ENCODE results near the gene LPP. TPM values are rescaled to one million over a fixed set of nuclear protein-coding genes. Genes with fewer than 3 reads are reported as not detected.

The LPP gene
- total RNA-seq, 2 donors from 2014 or later = 52.7 to 56.7 TPM

DNA sequence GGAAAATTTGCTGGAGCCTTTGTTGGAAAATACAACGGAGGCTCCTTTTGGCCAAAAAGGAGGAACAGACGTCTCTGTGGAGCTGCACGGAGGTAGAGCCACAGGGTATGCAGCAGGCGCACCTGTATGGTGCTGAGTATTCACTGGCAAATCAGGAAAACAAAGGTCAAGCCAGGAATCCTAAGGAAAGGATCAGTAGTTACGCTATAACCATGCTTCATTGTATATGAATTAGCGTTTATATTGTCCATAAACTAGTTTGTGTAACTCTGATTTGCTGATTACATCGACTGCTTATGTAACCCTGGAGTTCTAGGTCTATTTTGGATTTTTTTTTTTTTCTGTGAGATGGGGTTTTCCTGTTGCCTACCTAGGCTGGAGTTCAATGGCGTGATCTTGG, 45.4 kb downstream of the LPP start:
- Mint-ChIP-seq H3K4me1 (ENCODE audit: low read depth in 2 of 2) (peaks cover 52 to 54% of the 10 kb centered on the region in 2 donors), H3K27me3 (no peaks in the 10 kb centered on the region), H3K36me3 (no peaks in the 10 kb centered on the region), H3K4me3 (no peak overlapping the region), H3K27ac (no peak overlapping the region), H3K9me3 (no peaks in the 10 kb centered on the region)
- ATAC-seq (no peak), DNase-seq (ENCODE audit: low spot score) (no peak)

DNA sequence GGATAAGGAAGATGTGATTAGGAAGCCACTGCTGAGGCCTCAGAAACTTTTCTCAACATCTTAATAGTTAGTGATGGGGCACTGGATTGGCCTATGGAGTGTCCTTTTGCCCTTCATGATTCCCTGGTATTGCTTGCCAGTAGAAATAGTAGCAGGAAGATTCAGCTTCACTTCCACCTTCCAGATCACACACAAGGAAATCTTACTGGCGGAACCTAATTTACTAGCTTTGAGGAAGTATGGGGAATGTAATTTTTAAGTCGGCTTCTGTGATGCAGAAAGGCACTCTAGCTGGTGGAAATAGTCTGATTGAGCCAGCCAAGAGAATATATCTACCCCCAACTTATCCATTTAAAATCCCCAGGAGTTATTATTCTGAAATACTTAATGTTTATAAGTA, 46.5 kb downstream of the LPP start:
- Mint-ChIP-seq H3K4me1 (ENCODE audit: low read depth in 2 of 2) (peaks cover 52 to 53% of the 10 kb centered on the region in 2 donors), H3K27me3 (no peaks in the 10 kb centered on the region), H3K4me3 (no peak overlapping the region), H3K9me3 (no peaks in the 10 kb centered on the region), H3K36me3 (no peaks in the 10 kb centered on the region), H3K27ac (no peak overlapping the region)
- ATAC-seq (no peak), DNase-seq (ENCODE audit: low spot score) (no peak)

DNA sequence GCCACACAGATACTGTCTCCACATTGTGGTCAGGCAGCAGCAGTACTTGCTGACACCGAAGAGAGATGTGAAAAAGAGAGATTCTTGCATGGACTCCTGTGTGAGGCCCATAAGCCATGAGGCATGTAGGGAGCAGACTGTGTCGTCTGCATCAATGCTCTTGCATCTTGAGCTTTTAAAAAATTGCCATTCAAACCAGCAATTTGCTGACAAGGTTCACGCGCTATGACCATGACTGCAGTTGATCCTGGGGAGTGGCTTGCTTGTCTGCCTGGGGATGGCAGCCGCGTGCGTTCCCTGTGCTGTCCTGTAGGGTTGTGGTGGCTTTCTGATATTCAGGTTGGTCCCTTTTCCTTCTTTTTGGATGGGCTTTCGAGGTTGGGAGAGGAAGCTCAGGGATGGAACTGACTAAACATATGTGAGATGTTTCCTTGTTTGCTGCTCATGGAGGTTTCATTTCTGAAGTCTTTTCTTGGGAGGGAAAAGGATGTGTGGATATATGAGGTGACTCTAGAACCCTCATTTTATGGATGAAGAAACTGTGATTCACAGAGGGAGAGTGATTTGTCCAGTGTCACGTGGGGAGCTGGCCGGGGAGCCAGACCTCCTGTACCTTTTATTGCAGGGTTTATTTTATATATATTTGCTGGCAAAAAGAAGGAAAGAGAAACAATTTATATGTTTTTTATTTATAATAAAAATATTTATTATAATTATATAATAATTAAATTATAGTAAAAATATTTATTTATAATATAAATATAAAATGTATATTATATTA, 48.6 kb downstream of the LPP start:
- no peaks in the 10 kb centered on the region for H3K9me3 Mint-ChIP-seq
- H3K27ac Mint-ChIP-seq = no peak overlapping the region
- H3K4me3 Mint-ChIP-seq = no peak overlapping the region
- H3K27me3 Mint-ChIP-seq = no peaks in the 10 kb centered on the region
- H3K4me1 Mint-ChIP-seq (ENCODE audit: low read depth in 2 of 2) = peaks cover 35 to 42% of the 10 kb centered on the region in 2 donors
- DNase-seq (ENCODE audit: low spot score) = no peak
- H3K36me3 Mint-ChIP-seq = no peaks in the 10 kb centered on the region
- peak in 1 of 2 donors; percentile 20 for ATAC-seq

DNA sequence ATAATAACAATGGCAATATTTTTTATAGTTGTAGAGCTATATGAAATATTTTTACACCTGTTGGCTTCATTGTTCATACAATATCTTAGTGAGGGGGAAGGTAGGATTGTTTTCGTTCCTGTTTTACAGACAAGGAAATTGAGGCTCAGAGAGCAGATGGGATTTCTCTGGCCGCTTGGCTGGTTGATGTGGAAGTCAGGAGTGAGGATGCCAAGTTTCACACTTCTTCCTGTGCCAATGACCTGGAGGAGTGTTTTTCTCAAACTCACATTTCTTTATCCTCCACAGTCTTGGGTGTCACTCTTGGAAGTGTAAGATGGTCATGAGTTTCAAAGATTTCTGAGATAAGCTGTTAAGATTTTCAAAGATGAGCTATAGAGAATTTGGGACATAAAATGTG, 50.6 kb downstream of the LPP start:
- DNase-seq (ENCODE audit: low spot score) (no peak), ATAC-seq (no peak)
- no peak overlapping the region for H3K4me3 Mint-ChIP-seq
- H3K36me3 Mint-ChIP-seq = no peaks in the 10 kb centered on the region
- peaks cover 21 to 29% of the 10 kb centered on the region in 2 donors for H3K4me1 Mint-ChIP-seq (ENCODE audit: low read depth in 2 of 2)
- H3K9me3 Mint-ChIP-seq = no peaks in the 10 kb centered on the region
- H3K27ac Mint-ChIP-seq = no peak overlapping the region
- no peaks in the 10 kb centered on the region for H3K27me3 Mint-ChIP-seq

DNA sequence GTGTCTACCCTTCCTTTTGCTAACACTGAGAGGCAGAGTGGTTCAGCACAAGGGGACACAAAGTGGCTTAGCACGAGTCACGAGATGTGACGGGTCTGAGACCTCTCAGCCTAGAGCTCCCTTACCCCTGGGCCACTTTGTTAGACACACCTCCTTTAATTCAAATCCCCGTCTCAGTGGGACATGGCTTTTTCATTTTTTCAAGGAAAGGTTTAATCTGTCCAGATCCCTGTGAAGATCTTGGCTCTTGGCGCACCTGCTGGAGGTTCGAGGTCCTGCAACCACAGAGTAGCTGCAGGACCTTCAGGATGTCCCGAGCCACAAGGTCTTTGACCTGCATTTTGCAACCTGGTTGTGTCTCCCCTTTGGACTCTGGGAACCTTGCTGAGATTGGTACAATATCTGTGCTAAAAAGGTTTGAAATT, 52.0 kb downstream of the LPP start:
- no peak for ATAC-seq
- no peaks in the 10 kb centered on the region for H3K9me3 Mint-ChIP-seq
- no peaks in the 10 kb centered on the region for H3K27me3 Mint-ChIP-seq
- no peak overlapping the region for H3K4me3 Mint-ChIP-seq
- peaks cover 21 to 29% of the 10 kb centered on the region in 2 donors for H3K4me1 Mint-ChIP-seq (ENCODE audit: low read depth in 2 of 2)
- H3K36me3 Mint-ChIP-seq = no peaks in the 10 kb centered on the region
- no peak for DNase-seq (ENCODE audit: low spot score)
- H3K27ac Mint-ChIP-seq = peak overlapping the region in 1 of 2 donors; percentile 60

DNA sequence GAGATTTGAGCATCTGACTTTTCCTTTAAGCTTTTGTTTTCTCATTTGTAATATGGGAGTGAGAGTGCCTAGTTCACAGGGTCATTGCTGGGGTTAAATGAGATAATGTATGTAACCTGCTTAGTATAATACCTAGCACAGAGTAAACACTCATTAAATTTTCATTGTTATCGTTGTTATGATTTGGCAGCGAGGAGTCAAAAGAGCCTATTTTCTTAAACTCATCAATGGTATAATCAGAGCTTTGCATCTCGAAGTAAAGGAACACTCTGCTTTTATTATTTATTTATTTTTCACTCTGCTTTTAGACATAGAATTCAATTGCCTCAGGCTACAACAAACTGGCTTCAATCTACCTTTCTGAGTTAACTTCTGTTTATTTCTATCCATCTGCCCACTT, 52.8 kb downstream of the LPP start:
- ATAC-seq = no peak
- Mint-ChIP-seq H3K36me3 (no peaks in the 10 kb centered on the region), H3K9me3 (no peaks in the 10 kb centered on the region), H3K4me3 (no peak overlapping the region), H3K4me1 (ENCODE audit: low read depth in 2 of 2) (peaks cover 17 to 30% of the 10 kb centered on the region in 2 donors), H3K27ac (peak overlapping the region in 1 of 2 donors; percentile 60), H3K27me3 (no peaks in the 10 kb centered on the region)
- no peak for DNase-seq (ENCODE audit: low spot score)

DNA sequence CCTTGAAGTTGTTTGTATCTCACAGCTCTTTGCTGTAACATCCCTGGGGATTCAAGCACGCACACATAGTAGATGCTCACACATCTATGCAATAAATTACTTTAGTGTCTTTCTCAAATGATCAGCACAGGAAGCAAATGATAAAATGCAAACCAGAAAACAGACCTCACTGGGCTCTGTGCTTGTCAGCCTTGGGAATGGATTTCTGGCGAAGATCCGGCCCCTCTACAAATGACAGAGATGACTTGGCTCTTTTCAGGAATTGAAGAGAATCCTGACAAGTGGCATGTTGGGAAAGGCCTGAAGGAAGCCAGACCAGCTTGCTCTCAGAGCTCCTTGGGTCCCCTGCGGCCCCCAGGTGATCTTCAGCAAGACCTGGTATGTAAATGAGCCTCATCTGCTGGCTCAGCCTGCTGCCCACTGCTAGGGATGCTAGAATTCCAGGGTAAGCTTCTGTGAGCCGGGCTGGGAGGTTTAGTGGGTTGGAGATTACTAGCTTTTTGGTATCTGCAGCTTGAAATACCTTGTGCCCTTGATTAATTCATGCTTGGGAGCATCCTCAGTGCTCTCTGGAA, 54.1 kb downstream of the LPP start:
- ATAC-seq (no peak), DNase-seq (ENCODE audit: low spot score) (no peak)
- Mint-ChIP-seq H3K27ac (no peak overlapping the region), H3K4me1 (ENCODE audit: low read depth in 2 of 2) (peaks cover 7 to 23% of the 10 kb centered on the region in 2 donors), H3K4me3 (no peak overlapping the region), H3K27me3 (no peaks in the 10 kb centered on the region), H3K36me3 (no peaks in the 10 kb centered on the region), H3K9me3 (no peaks in the 10 kb centered on the region)

DNA sequence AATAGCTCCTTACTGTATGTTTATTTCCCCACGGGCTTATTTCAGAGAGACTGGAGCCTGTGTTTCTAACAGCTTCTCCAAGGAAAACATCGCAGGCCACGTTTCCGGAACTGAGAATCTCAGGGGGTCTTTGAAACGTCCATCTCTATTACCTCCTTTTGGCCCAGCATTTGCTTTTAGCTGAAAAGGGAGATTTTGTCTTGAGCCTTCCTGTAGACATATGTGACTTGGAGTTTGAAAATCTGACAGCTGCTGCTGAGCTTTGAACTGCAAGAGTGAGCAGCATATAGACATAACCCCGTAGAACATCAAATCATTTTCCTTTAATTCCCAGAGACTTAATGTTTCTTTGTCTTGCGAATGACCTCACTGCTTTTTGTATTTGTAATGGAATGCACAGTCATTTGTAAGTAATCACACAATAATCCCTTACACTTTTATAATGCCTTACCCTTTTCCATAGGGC, 54.6 kb downstream of the LPP start:
- peaks cover 9 to 24% of the 10 kb centered on the region in 2 donors for H3K4me1 Mint-ChIP-seq (ENCODE audit: low read depth in 2 of 2)
- H3K27me3 Mint-ChIP-seq = no peaks in the 10 kb centered on the region
- ATAC-seq (no peak), DNase-seq (ENCODE audit: low spot score) (no peak)
- H3K4me3 Mint-ChIP-seq = no peak overlapping the region
- no peaks in the 10 kb centered on the region for H3K9me3 Mint-ChIP-seq
- H3K27ac Mint-ChIP-seq = no peak overlapping the region
- H3K36me3 Mint-ChIP-seq = no peaks in the 10 kb centered on the region

DNA sequence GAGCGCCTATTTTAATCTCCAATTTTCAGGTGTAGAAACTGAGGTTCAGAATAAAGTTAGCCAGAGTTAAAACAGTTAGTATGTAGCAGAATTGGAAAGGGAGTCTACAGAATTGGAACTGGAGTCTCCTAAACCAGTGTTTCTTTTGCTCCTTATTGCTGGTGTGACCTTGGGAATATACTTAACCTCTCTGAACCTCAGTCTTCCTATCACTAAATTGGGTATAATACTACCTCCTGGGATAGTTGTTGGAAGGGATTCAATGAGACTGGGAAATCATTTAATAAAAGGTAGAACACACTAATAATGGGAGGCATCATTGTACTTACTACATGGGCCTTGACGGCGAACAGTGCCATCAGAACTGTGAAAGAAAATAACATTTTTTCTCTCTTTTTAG, 55.1 kb downstream of the LPP start:
- ATAC-seq = no peak
- Mint-ChIP-seq H3K9me3 (no peaks in the 10 kb centered on the region), H3K27ac (no peak overlapping the region), H3K36me3 (no peaks in the 10 kb centered on the region), H3K4me1 (ENCODE audit: low read depth in 2 of 2) (peaks cover 11 to 26% of the 10 kb centered on the region in 2 donors), H3K27me3 (no peaks in the 10 kb centered on the region), H3K4me3 (no peak overlapping the region)
- DNase-seq (ENCODE audit: low spot score) = no peak

DNA sequence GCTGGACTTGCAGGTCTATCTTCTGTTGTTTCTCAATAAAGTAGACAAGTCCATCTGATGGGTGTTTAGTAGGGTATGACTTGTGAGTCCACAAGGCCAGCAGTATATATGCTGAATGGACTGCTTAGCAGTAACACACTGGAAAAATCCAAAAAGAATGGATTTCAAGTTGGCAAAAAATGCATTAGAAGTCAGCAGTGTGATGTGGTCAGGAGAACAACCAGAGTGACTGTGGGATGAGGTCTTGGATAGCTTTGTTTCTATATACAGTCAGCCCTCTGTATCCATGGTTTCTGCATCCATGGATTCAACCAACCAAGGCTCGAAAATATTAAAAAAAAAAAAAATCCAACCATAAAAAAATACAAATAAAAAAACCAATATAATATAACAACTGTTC, 55.8 kb downstream of the LPP start:
- no peak overlapping the region for H3K4me3 Mint-ChIP-seq
- H3K36me3 Mint-ChIP-seq = no peaks in the 10 kb centered on the region
- no peak for ATAC-seq
- peak overlapping the region in 1 of 2 donors; percentile 11 for H3K27ac Mint-ChIP-seq
- DNase-seq (ENCODE audit: low spot score) = no peak
- no peaks in the 10 kb centered on the region for H3K27me3 Mint-ChIP-seq
- H3K9me3 Mint-ChIP-seq = no peaks in the 10 kb centered on the region
- peaks cover 8 to 25% of the 10 kb centered on the region in 2 donors for H3K4me1 Mint-ChIP-seq (ENCODE audit: low read depth in 2 of 2)

DNA sequence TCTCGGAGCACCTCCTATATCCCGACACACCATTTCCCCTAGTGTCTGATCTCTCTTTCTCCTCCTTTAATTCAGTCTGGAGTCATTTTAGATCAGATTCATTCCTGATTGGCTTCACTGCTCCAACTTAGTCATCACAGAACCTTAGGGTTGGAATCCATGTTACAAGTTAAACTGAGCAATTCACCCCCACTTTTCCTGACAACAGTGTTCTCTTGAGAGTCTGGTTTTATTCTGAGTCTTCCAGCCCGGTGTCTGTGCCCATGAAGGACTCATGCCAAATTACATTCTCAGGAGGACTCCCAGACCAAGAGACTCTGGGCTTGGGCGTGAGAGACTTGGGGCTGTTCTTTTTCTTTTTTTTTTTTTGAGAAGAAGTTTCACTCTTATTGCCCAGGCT, 57.5 kb downstream of the LPP start:
- peak overlapping the region in 1 of 2 donors; percentile 42 for H3K27ac Mint-ChIP-seq
- peaks cover 8 to 23% of the 10 kb centered on the region in 2 donors for H3K4me1 Mint-ChIP-seq (ENCODE audit: low read depth in 2 of 2)
- ATAC-seq (no peak), DNase-seq (ENCODE audit: low spot score) (no peak)
- H3K9me3 Mint-ChIP-seq = no peaks in the 10 kb centered on the region
- H3K27me3 Mint-ChIP-seq = no peaks in the 10 kb centered on the region
- H3K36me3 Mint-ChIP-seq = no peaks in the 10 kb centered on the region
- H3K4me3 Mint-ChIP-seq = no peak overlapping the region

DNA sequence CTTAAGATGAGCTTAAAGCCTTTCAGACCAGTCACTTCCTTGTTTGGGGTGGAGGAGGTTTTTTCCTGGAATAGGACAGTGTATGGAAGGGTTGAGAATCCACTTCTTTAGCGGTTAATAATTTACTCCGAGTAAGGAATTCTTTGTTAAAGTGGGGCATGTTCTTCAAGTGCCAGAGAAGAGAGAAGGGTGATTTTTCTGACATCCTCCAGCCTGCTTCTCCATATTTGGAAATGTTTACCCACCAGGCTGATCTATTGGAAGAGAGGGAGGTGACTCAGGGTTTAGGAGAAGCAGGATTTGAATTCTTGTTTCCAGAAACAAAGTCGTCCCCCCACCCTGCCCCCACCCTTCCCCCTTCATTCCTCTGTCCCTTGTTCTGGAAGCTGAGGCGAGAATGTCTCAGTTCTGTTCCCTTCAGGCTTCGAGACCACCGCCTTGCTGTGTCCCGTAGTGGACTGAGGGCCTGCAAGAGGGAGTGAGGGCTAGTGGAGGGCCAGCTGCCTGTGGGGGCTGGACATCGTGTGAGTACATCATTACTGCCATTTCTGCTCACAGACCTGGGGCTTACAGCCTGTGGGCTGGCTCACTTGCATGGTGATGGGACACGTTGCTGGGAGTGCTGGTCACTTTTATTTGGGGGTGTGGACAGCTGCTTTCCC, 58.5 kb downstream of the LPP start:
- Mint-ChIP-seq H3K27ac (peak overlapping the region in 1 of 2 donors; percentile 42), H3K27me3 (no peaks in the 10 kb centered on the region), H3K4me1 (ENCODE audit: low read depth in 2 of 2) (peaks cover 16 to 26% of the 10 kb centered on the region in 2 donors), H3K4me3 (no peak overlapping the region), H3K9me3 (no peaks in the 10 kb centered on the region), H3K36me3 (no peaks in the 10 kb centered on the region)
- DNase-seq (ENCODE audit: low spot score) = no peak
- no peak for ATAC-seq

DNA sequence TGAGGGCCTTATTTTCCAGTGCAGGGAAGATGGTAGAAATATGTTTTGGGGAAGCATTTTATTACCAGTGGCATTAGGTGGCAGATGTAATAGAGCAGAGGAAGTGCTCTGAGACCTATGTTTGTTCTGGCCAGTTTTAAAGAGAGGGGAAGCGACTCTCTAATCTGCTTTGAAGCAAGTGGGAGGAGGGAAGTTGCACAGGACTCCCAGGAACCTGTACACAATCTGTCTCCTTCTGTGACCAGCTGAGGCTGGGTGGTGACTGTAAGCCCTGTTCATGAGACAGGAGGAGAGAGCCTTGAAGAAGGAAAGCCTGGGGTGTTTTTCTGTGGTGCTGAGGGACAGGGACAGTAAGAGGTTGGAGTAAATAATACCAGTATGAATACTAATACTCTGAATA, 60.5 kb downstream of the LPP start:
- ATAC-seq = no peak
- Mint-ChIP-seq H3K9me3 (no peaks in the 10 kb centered on the region), H3K4me3 (no peak overlapping the region), H3K27me3 (no peaks in the 10 kb centered on the region), H3K36me3 (no peaks in the 10 kb centered on the region), H3K4me1 (ENCODE audit: low read depth in 2 of 2) (peaks cover 18 to 31% of the 10 kb centered on the region in 2 donors), H3K27ac (peak overlapping the region in 1 of 2 donors; percentile 65)
- no peak for DNase-seq (ENCODE audit: low spot score)

DNA sequence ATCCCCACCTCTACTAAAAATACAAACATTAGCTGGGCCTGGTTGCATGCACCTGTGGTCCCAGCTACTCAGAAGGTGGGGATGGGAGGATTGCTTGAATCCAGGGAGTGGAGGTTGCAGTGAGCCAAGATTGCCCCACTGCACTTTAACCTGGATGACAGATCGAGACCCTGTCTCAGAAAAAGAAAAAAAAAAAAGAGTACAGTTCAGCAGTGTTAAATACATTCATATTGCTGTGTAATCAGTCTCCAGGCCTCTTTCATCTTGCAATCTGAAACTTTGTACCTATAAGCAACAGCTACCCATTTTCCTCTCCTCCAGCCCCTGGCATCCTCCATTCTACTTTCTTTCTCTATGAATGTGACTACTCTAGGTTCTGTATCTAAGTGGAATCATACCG, 61.2 kb downstream of the LPP start:
- H3K4me1 Mint-ChIP-seq (ENCODE audit: low read depth in 2 of 2) = peaks cover 18 to 35% of the 10 kb centered on the region in 2 donors
- no peak for ATAC-seq
- no peak overlapping the region for H3K4me3 Mint-ChIP-seq
- H3K27me3 Mint-ChIP-seq = no peaks in the 10 kb centered on the region
- DNase-seq (ENCODE audit: low spot score) = no peak
- no peaks in the 10 kb centered on the region for H3K36me3 Mint-ChIP-seq
- H3K9me3 Mint-ChIP-seq = no peaks in the 10 kb centered on the region
- peak overlapping the region in 1 of 2 donors; percentile 45 for H3K27ac Mint-ChIP-seq
